GM06990 (cell line): ENCODE results near the gene DLX3.

Experiments used
- DNase-seq: peaks from one replicate; pipeline ENCODE4 v3.0.0-alpha.2; 2011; ENCODE audit not compliant: insufficient read length; ENCODE audit errors: extremely low read depth
- H3K27me3 ChIP-seq: replicated peaks from 2 replicates; pipeline ENCODE4 v1.6.0; 2011; ENCODE audit warnings: low read length; ENCODE audit not compliant: control insufficient read depth, insufficient read depth
- H3K36me3 ChIP-seq: 2 replicates; pipeline ENCODE4 v1.5.1; 2011; ENCODE audit warnings: low read length; ENCODE audit not compliant: control insufficient read depth, insufficient read depth
- H3K4me3 ChIP-seq: replicated peaks from 2 replicates; pipeline ENCODE4 v1.5.1; 2011; ENCODE audit warnings: low read depth, mild to moderate bottlenecking, control low read depth, low read length
- TF ChIP-seq, protein P1 (sequence below): IDR thresholded peaks from 2 replicates; pipeline ENCODE4 v1.5.1; 2011; ENCODE audit warnings: low read length, control low read depth, mild to moderate bottlenecking, inconsistent platforms; ENCODE audit not compliant: insufficient read depth, poor library complexity, severe bottlenecking

The DLX3 gene

GRCh38 chr17:49965524-49965909 is 29.5 kb downstream of the DLX3 start:
- Histone ChIP-seq H3K27me3 (peaks cover 7% of the 10 kb centered on the region), H3K4me3 (no peak overlapping the region), H3K36me3 (no peaks in the 10 kb centered on the region)
- no peak for DNase-seq
- TF ChIP-seq, protein P1, sequence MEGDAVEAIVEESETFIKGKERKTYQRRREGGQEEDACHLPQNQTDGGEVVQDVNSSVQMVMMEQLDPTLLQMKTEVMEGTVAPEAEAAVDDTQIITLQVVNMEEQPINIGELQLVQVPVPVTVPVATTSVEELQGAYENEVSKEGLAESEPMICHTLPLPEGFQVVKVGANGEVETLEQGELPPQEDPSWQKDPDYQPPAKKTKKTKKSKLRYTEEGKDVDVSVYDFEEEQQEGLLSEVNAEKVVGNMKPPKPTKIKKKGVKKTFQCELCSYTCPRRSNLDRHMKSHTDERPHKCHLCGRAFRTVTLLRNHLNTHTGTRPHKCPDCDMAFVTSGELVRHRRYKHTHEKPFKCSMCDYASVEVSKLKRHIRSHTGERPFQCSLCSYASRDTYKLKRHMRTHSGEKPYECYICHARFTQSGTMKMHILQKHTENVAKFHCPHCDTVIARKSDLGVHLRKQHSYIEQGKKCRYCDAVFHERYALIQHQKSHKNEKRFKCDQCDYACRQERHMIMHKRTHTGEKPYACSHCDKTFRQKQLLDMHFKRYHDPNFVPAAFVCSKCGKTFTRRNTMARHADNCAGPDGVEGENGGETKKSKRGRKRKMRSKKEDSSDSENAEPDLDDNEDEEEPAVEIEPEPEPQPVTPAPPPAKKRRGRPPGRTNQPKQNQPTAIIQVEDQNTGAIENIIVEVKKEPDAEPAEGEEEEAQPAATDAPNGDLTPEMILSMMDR: no peak

GRCh38 chr17:49964769-49965523 is 30.1 kb downstream of the DLX3 start:
- H3K36me3 ChIP-seq: no peaks in the 10 kb centered on the region
- no peak overlapping the region for H3K4me3 ChIP-seq
- TF ChIP-seq, protein P1: no peak
- peaks cover 5% of the 10 kb centered on the region for H3K27me3 ChIP-seq
- no peak for DNase-seq

- TF ChIP-seq, protein P1: no peak
- Histone ChIP-seq H3K4me3 (no peak overlapping the region), H3K27me3 (peaks cover 5% of the 10 kb centered on the region), H3K36me3 (no peaks in the 10 kb centered on the region)
- no peak for DNase-seq
These were observed 30.7 kb downstream of the DLX3 start for GRCh38 chr17:49964303-49964768.

DNA sequence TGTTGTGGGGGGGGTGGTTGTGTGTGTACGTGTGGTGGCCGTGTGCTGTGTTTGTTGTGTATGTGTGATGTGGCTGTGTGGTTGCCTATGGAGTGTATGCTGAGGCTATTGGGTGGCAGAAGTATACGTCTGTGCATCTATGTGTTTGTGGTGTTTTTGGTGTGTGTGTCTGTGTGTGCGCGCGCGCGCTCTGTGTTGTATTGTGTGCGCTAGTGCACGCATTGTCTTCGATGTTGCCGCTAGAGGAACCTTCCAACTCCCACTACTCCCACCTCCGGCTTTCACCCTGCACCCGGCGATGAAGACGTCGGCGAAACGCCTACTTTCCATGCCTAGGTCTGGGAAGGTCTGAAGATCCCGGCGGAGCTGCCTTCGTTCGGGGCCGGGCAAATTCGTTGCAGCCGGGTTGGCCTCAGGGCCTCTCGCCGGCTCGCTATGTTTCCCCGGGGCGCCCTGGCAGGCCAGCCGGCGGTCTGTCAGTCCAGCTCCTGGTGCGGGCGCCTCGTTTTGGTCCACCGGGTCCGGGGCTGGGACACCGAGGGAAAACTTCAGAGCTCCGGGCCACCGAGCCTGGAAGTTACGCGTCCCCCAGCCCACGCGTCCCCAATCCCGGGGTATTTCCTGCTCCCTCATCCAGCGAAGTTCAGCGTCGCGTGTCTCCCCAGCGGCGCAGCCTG is 31.3 kb downstream of the DLX3 start:
- Histone ChIP-seq H3K36me3 (no peaks in the 10 kb centered on the region), H3K27me3 (peaks cover 5% of the 10 kb centered on the region), H3K4me3 (no peak overlapping the region)
- TF ChIP-seq, protein P1: no peak
- DNase-seq: no peak

DNA sequence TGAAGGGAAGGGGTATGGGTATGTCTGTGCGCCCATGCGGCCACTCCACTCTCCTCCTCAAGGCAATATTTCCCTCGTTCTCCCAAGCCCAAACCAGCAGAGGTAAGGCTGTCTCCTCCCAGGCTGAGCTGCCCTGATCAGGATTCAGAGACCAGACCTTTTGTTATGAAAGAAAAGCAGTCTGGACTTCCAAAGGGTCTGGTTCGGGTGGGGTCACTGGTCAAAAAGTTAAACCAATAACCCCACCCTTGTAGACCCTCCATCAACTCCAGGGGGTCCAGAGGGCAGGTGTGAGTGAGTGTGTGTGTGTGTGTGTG is 31.8 kb downstream of the DLX3 start:
- Histone ChIP-seq H3K36me3 (no peaks in the 10 kb centered on the region), H3K27me3 (peaks cover 5% of the 10 kb centered on the region), H3K4me3 (no peak overlapping the region)
- TF ChIP-seq, protein P1: no peak
- DNase-seq: no peak
